A673 (cell line): ENCODE results near the gene GRID1. TPM values are rescaled to one million over a fixed set of nuclear protein-coding genes. Genes with fewer than 3 reads are reported as not detected.

Experiments
- BruUV-seq: library from RNA; stranded (reverse); fragments of 400-500 nt; replicated peaks from 2 replicates; lab custom pipeline; 2021; lab: Mats Ljungman, UMichigan
- CTCF ChIA-PET: fragments of 300-600 bp; sonication (Branson Sonifier 250); formaldehyde crosslinking; loops from one replicate; lab custom pipeline; 2022; ENCODE audit warnings: antibody characterized with exemption; lab: Charles Lee
- POLR2A ChIA-PET: fragments of 300-600 bp; sonication (Branson Sonifier 250); formaldehyde crosslinking; loops from one replicate; lab custom pipeline; 2022; ENCODE audit warnings: antibody characterized with exemption; ENCODE audit not compliant: low non-redundant PET; lab: Charles Lee
- DNase-seq: peaks from one replicate; pipeline ENCODE4 v3.0.0-alpha.2; 2015; ENCODE audit warnings: low spot score
- H3K27ac ChIP-seq: fragments of 200-600 bp; sonication (generic); 2 replicates; pipeline ENCODE4 v1.5.1; 2016; ENCODE audit warnings: mixed run types, low read depth, mild to moderate bottlenecking, mixed read lengths, antibody characterized with exemption, low read length; ENCODE audit not compliant: poor library complexity, severe bottlenecking
- H3K27me3 ChIP-seq: fragments of 200-600 bp; sonication (generic); replicated peaks from 2 replicates; pipeline ENCODE4 v1.6.1; 2017; ENCODE audit warnings: mixed run types, low read depth, mild to moderate bottlenecking, mixed read lengths, antibody characterized with exemption, low read length; ENCODE audit not compliant: insufficient read depth, poor library complexity
- H3K36me3 ChIP-seq: fragments of 200-600 bp; sonication (generic); 2 replicates; pipeline ENCODE4 v1.6.1; 2016; ENCODE audit warnings: mixed run types, mild to moderate bottlenecking, mixed read lengths, antibody characterized with exemption, low read length; ENCODE audit not compliant: insufficient read depth, poor library complexity, severe bottlenecking
- H3K4me1 ChIP-seq: fragments of 200-600 bp; sonication (generic); 2 replicates; pipeline ENCODE4 v1.6.1; 2017; ENCODE audit warnings: mixed run types, mild to moderate bottlenecking, mixed read lengths, antibody characterized with exemption, low read length; ENCODE audit not compliant: insufficient read depth, poor library complexity, severe bottlenecking
- H3K4me3 ChIP-seq: fragments of 200-600 bp; sonication (generic); 2 replicates; pipeline ENCODE4 v1.5.1; 2016; ENCODE audit warnings: low read depth, mixed run types, mild to moderate bottlenecking, mixed read lengths, low read length; ENCODE audit not compliant: poor library complexity, severe bottlenecking
- H3K9me3 ChIP-seq: fragments of 200-600 bp; sonication (generic); 2 replicates; pipeline ENCODE4 v1.6.1; 2016; ENCODE audit warnings: mixed run types, low read depth, mild to moderate bottlenecking, mixed read lengths, antibody characterized with exemption, low read length; ENCODE audit not compliant: poor library complexity, severe bottlenecking
- EZH2 ChIP-seq: fragments of 200-600 bp; sonication (generic); IDR thresholded peaks from 2 replicates; pipeline ENCODE4 v1.6.1; 2017; ENCODE audit warnings: borderline replicate concordance, low read depth, mild to moderate bottlenecking, mixed read lengths, antibody characterized with exemption, low read length; ENCODE audit not compliant: poor library complexity, severe bottlenecking
- intact Hi-C: fragments of 100-400 bp; cut with micrococcal nuclease; formaldehyde crosslinking; loops from one replicate; pipeline ENCODE4 v1.10.0; 2022; ENCODE audit not compliant: unreplicated experiment
- total RNA-seq: library from RNA; stranded (reverse); gene quantifications from 2 replicates; pipeline ENCODE4 v1.2.3, GENCODE V29; 2021
- TF ChIP-seq, protein P1 (sequence below): fragments of 300-800, 200-600 bp; sonication (generic); conservative IDR thresholded peaks from 2 replicates; pipeline ENCODE4 v1.5.1; 2017; ENCODE audit warnings: low read depth, mild to moderate bottlenecking, antibody characterized with exemption, low read length, moderate library complexity, mixed read lengths

The GRID1 gene
- total RNA-seq, 1 experiment from 2014 or later: not detected

DNA sequence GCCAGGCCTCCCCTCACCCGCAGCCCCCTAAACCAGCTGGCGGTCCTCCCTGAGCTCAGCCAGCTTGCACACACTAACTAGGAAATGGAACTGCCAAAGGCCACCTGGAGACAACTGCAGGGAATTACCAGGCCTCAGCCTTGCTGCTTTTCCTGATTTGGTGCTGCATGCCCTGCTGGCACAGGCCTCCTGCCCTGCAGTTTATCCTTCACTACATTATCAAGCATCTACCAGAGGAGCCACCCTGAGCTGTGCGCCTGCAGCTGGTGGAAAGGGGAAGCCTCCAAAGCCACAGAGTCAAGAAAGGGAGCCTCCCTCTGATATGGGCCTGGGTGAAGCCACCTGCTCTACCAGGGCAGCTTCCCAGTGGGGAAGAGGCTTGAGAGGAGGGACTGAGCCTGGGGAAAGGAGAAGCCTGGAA lies 139.8 kb downstream of the GRID1 start:
- H3K36me3 ChIP-seq: no peaks in the 10 kb centered on the region
- no peak for DNase-seq
- no peak overlapping the region for H3K27ac ChIP-seq
- H3K9me3 ChIP-seq: no peaks in the 10 kb centered on the region
- no peak overlapping the region for H3K4me3 ChIP-seq
- TF ChIP-seq, protein P1, sequence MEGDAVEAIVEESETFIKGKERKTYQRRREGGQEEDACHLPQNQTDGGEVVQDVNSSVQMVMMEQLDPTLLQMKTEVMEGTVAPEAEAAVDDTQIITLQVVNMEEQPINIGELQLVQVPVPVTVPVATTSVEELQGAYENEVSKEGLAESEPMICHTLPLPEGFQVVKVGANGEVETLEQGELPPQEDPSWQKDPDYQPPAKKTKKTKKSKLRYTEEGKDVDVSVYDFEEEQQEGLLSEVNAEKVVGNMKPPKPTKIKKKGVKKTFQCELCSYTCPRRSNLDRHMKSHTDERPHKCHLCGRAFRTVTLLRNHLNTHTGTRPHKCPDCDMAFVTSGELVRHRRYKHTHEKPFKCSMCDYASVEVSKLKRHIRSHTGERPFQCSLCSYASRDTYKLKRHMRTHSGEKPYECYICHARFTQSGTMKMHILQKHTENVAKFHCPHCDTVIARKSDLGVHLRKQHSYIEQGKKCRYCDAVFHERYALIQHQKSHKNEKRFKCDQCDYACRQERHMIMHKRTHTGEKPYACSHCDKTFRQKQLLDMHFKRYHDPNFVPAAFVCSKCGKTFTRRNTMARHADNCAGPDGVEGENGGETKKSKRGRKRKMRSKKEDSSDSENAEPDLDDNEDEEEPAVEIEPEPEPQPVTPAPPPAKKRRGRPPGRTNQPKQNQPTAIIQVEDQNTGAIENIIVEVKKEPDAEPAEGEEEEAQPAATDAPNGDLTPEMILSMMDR: no peak
- no peak for TF ChIP-seq EZH2
- no peaks in the 10 kb centered on the region for H3K27me3 ChIP-seq
- ChIA-PET CTCF (no interaction called here), POLR2A (no interaction called here)
- no TSS peak for BruUV-seq
- intact Hi-C loops: no loop called here
- H3K4me1 ChIP-seq: no peaks in the 10 kb centered on the region

DNA sequence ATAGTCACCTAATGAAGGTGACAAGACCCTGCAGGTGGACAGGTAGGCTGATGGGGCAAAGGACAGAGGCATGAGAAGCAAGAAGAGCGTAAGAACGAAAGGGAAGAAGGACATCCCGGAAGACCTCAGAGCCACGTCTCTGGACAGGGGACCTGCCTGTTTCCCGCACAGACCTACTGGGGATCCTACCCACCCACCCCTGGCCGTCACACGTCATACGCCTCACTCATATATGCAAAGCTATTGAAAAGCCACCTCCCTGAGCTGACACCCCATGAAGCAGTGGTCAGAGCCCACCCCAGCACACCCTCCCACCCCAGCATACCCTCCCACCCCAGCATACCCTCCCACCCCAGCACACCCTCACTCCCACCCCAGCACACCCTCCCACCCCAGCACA lies 140.6 kb downstream of the GRID1 start:
- ChIA-PET CTCF (no interaction called here), POLR2A (no interaction called here)
- BruUV-seq: no TSS peak
- H3K4me1 ChIP-seq: no peaks in the 10 kb centered on the region
- DNase-seq: no peak
- H3K27me3 ChIP-seq: no peaks in the 10 kb centered on the region
- no peak for TF ChIP-seq EZH2
- TF ChIP-seq, protein P1: no peak
- no peak overlapping the region for H3K4me3 ChIP-seq
- no peak overlapping the region for H3K27ac ChIP-seq
- no peaks in the 10 kb centered on the region for H3K9me3 ChIP-seq
- H3K36me3 ChIP-seq: no peaks in the 10 kb centered on the region
- intact Hi-C loops: no loop called here

DNA sequence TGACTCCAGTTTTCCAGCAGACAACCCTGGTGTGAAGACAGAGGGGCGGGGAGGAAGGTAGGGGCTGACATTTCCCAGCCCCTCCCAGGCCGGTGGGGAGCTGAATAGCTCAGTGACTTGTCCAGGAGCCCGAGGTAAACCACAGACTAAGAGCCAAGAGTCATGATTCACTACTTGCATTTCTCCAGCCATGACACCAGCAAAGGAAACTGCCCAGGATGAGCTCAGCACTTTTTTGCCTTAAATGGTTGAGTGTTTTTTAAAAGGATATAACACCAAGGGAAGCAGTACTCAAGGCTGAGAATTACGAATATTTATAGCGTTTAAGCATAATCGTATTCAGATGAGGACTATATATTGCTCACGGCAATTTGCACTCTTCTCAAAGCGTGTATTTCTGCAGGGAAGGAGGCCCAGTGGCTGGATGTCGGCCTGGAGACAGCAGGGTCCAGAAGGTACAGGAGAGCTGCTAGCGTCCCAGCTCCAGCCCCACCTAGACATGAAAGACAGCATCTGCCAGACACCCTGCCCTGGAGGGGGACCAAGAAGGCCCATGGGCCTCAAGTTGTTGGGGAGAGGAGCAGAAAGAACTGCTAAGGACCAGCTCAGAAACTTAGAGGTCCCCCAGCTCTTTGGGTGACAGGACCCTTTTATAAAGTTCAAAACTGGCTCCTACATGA lies 141.4 kb downstream of the GRID1 start:
- no TSS peak for BruUV-seq
- Histone ChIP-seq H3K27me3 (no peaks in the 10 kb centered on the region), H3K4me3 (no peak overlapping the region), H3K27ac (no peak overlapping the region), H3K36me3 (no peaks in the 10 kb centered on the region), H3K4me1 (no peaks in the 10 kb centered on the region), H3K9me3 (no peaks in the 10 kb centered on the region)
- ChIA-PET CTCF (no interaction called here), POLR2A (no interaction called here)
- TF ChIP-seq, protein P1: no peak
- no peak for TF ChIP-seq EZH2
- intact Hi-C loops: no loop called here
- no peak for DNase-seq
